ENCODE data around the gene CARNS1. TPM values are rescaled to one million over a fixed set of nuclear protein-coding genes. Genes with fewer than 3 reads are reported as not detected.

Gene CARNS1
- total RNA-seq, 3 donors from 2014 or later (not counting 1 experiment from before 2014, with no cell fraction given): 25.0 to 29.0 (median 25.0) TPM

DNA sequence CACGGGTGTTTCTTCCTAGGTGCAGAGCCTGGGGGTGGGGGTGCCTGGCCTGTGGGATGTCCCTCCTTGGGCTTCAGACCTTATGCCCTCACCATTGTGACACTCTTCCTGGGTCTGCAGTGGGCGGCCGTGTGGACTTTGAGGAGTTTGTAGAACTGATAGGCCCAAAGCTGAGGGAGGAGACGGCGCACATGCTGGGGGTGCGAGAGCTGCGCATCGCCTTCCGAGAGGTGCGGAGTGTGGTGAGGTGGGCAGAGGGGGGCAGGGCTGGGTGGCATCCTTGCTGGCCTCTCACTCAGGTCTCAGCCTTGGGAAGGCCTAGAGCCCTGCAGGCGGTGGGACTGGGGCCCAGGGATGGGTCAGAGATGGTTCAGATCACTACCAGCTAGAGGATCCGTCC, 42.0 kb downstream of the CARNS1 start:
- TF ChIP-seq, protein P1, sequence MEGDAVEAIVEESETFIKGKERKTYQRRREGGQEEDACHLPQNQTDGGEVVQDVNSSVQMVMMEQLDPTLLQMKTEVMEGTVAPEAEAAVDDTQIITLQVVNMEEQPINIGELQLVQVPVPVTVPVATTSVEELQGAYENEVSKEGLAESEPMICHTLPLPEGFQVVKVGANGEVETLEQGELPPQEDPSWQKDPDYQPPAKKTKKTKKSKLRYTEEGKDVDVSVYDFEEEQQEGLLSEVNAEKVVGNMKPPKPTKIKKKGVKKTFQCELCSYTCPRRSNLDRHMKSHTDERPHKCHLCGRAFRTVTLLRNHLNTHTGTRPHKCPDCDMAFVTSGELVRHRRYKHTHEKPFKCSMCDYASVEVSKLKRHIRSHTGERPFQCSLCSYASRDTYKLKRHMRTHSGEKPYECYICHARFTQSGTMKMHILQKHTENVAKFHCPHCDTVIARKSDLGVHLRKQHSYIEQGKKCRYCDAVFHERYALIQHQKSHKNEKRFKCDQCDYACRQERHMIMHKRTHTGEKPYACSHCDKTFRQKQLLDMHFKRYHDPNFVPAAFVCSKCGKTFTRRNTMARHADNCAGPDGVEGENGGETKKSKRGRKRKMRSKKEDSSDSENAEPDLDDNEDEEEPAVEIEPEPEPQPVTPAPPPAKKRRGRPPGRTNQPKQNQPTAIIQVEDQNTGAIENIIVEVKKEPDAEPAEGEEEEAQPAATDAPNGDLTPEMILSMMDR (IDR thresholded peaks at IDR 0.05): no peak
- H3K27me3 ChIP-seq (ENCODE audit: control insufficient read depth, insufficient read depth, low read length): no peaks in the 10 kb centered on the region
- Mint-ChIP-seq H3K4me3 (no peak overlapping the region), H3K4me1 (peaks cover 0 to 5% of the 10 kb centered on the region in 2 donors), H3K9me3 (no peaks in the 10 kb centered on the region), H3K27ac (no peak overlapping the region), H3K27me3 (ENCODE audit: low read depth in 2 of 2) (peaks cover 0 to 3% of the 10 kb centered on the region in 2 donors), H3K36me3 (no peaks in the 10 kb centered on the region)
- H3K27ac ChIP-seq (ENCODE audit: low read length): no peak overlapping the region
- H3K36me3 ChIP-seq (ENCODE audit: control insufficient read depth, insufficient read depth, low read length): no peaks in the 10 kb centered on the region
- no peak overlapping the region for H3K4me3 ChIP-seq (ENCODE audit: low read length)
- DNase-seq (no peak), ATAC-seq (no peak)
- H3K9me3 ChIP-seq (ENCODE audit: control insufficient read depth, insufficient read depth, low read length): no peaks in the 10 kb centered on the region
- 93% methylated on average over 12 of the region's 12 CpGs for WGBS (ENCODE audit: insufficient coverage)
- intact Hi-C loops (cut with micrococcal nuclease): no loop called here
- H3K4me1 ChIP-seq (ENCODE audit: control insufficient read depth, insufficient read depth, low read length): peaks cover 10% of the 10 kb centered on the region

DNA sequence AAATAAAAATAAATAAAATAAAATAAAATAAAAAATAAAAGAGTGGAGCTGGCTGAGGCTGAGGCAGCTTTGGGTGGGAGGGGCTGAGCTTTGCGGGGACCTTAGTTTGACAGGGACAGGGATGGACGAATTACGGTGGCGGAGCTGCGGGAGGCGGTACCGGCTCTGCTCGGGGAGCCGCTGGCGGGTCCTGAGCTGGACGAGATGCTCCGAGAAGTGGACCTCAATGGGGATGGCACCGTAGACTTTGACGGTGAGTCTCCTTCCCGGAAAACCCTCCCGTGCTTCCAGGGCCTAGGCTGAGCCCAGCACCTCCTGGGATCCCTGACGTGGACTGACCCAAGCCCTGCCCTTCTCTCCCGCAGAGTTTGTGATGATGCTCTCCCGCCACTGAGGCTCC, 42.8 kb downstream of the CARNS1 start:
- no peaks in the 10 kb centered on the region for H3K36me3 Mint-ChIP-seq
- no peak overlapping the region for H3K4me3 Mint-ChIP-seq
- H3K36me3 ChIP-seq (ENCODE audit: control insufficient read depth, insufficient read depth, low read length): no peaks in the 10 kb centered on the region
- intact Hi-C loops (cut with micrococcal nuclease): no loop called here
- 96% methylated on average over 19 of the region's 19 CpGs for WGBS (ENCODE audit: insufficient coverage)
- peaks cover 0 to 3% of the 10 kb centered on the region in 2 donors for H3K27me3 Mint-ChIP-seq (ENCODE audit: low read depth in 2 of 2)
- no peaks in the 10 kb centered on the region for H3K27me3 ChIP-seq (ENCODE audit: control insufficient read depth, insufficient read depth, low read length)
- no peaks in the 10 kb centered on the region for H3K9me3 ChIP-seq (ENCODE audit: control insufficient read depth, insufficient read depth, low read length)
- no peak overlapping the region for H3K4me3 ChIP-seq (ENCODE audit: low read length)
- H3K9me3 Mint-ChIP-seq: no peaks in the 10 kb centered on the region
- no peak overlapping the region for H3K27ac Mint-ChIP-seq
- ATAC-seq (no peak), DNase-seq (no peak)
- H3K4me1 Mint-ChIP-seq: peaks cover 0 to 5% of the 10 kb centered on the region in 2 donors
- TF ChIP-seq, protein P1 (IDR thresholded peaks at IDR 0.05): no peak
- H3K4me1 ChIP-seq (ENCODE audit: control insufficient read depth, insufficient read depth, low read length): peaks cover 10% of the 10 kb centered on the region
- no peak overlapping the region for H3K27ac ChIP-seq (ENCODE audit: low read length)

DNA sequence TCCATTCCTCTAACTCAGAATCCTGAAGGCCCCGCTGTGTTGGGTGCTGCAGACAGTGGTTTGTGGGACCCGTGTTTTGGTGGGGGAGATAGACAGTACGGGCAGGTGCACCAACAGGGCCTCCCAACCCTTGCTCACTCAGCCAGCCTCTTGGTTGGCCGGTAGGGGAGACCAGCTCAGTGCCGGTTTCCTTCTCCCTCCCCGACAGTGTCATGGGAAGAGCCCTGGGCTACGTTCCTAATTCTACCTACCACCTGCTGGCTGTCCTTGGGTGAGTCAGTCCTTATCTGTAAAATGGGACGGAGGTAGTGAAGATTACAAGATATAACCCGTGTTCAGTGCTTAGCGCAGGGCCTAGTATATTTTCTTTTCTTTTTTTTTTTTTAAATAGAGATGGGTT, 47.7 kb downstream of the CARNS1 start:
- 100% methylated on average over 7 of the region's 10 CpGs for WGBS (ENCODE audit: insufficient coverage)
- no peak for ATAC-seq
- intact Hi-C loops (cut with micrococcal nuclease): loop anchor here (5.0 kb wide), 1 partner anchor 36 kb away; the partner anchor contains the start of gene RPS6KB2
- Mint-ChIP-seq H3K4me3 (no peak overlapping the region), H3K36me3 (no peaks in the 10 kb centered on the region), H3K27ac (no peak overlapping the region), H3K27me3 (ENCODE audit: low read depth in 2 of 2) (no peaks in the 10 kb centered on the region), H3K4me1 (peaks cover 9 to 37% of the 10 kb centered on the region in 2 donors), H3K9me3 (no peaks in the 10 kb centered on the region)
- peaks cover 41% of the 10 kb centered on the region for H3K4me1 ChIP-seq (ENCODE audit: control insufficient read depth, insufficient read depth, low read length)
- DNase-seq: no peak
- no peaks in the 10 kb centered on the region for H3K9me3 ChIP-seq (ENCODE audit: control insufficient read depth, insufficient read depth, low read length)
- peaks cover 6% of the 10 kb centered on the region for H3K36me3 ChIP-seq (ENCODE audit: control insufficient read depth, insufficient read depth, low read length)
- no peak overlapping the region for H3K4me3 ChIP-seq (ENCODE audit: low read length)
- no peak overlapping the region for H3K27ac ChIP-seq (ENCODE audit: low read length)
- TF ChIP-seq, protein P1 (IDR thresholded peaks at IDR 0.05): no peak
- no peaks in the 10 kb centered on the region for H3K27me3 ChIP-seq (ENCODE audit: control insufficient read depth, insufficient read depth, low read length)
